ENCODE measurements around the gene ISOC2. TPM values are rescaled to one million over a fixed set of nuclear protein-coding genes. Genes with fewer than 3 reads are reported as not detected.
A peak's percentile ranks its signal among the peaks of the same experiment; 100 is the strongest.

Gene ISOC2
- total RNA-seq, 4 donors from 2014 or later, result 71.1 to 142 (median 97.6) TPM

DNA sequence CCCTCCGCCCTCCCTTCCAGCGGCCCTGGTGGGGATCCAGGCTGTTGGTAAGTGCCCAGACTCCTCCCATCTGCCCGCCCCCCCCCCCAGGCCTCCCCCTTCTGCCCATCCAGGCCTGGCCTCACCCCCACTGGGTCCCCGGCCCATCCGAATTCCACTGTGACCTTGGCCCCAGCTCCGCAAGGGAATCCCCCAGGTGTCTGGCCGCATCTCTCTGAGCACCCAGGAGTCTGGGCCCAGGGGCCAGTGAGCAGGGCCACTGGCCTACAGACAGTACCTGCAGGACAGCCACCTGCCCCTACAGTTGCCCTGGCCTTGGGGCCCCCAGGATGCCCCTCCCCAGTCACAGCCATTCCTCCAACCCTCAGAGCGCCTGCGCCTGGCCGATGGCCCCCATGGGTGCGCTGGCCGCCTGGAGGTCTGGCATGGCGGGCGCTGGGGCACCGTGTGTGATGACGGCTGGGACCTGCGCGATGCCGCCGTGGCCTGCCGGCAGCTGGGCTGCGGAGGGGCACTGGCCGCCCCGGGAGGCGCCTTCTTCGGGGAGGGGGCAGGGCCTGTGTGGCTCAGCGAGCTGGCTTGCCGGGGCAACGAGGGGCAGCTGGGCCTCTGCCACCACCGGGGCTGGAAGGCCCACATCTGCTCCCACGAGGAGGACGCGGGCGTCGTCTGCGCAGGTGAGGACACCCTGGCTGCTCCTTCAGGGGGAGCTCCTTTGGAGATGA, 27.7 kb upstream of the ISOC2 start:
- intact Hi-C loops (cut with DNase I; ENCODE audit: low total_unique reads), result no loop called here
- TF ChIP-seq EP300 (IDR thresholded peaks at IDR 0.05; ENCODE audit: low read depth) (no peak), POLR2AphosphoS5 (IDR thresholded peaks at IDR 0.05) (no peak), POLR2A (IDR thresholded peaks at IDR 0.05) (no peak)
- TF ChIP-seq, protein P1, sequence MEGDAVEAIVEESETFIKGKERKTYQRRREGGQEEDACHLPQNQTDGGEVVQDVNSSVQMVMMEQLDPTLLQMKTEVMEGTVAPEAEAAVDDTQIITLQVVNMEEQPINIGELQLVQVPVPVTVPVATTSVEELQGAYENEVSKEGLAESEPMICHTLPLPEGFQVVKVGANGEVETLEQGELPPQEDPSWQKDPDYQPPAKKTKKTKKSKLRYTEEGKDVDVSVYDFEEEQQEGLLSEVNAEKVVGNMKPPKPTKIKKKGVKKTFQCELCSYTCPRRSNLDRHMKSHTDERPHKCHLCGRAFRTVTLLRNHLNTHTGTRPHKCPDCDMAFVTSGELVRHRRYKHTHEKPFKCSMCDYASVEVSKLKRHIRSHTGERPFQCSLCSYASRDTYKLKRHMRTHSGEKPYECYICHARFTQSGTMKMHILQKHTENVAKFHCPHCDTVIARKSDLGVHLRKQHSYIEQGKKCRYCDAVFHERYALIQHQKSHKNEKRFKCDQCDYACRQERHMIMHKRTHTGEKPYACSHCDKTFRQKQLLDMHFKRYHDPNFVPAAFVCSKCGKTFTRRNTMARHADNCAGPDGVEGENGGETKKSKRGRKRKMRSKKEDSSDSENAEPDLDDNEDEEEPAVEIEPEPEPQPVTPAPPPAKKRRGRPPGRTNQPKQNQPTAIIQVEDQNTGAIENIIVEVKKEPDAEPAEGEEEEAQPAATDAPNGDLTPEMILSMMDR (IDR thresholded peaks at IDR 0.05), result no peak
- Histone ChIP-seq H3K4me1 (peaks cover 35 to 57% (median 43%) of the 10 kb centered on the region in 4 donors), H3K9me3 (no peaks in the 10 kb centered on the region), H3K27ac (peak overlapping the region; percentile 64 to 94 (median 88)), H3K36me3 (no peaks in the 10 kb centered on the region), H3K4me3 (peak overlapping the region in 2 of 4 donors; percentile 0 to 16), H3K27me3 (peaks cover 28% of the 10 kb centered on the region)
- DNase-seq, result no peak
- in situ Hi-C loops (cut with MboI; ENCODE audit: low pct_ligation_motif_present in 1 of 4, low pct_unique_long_range_greater_than_20kb in 1 of 4, low sequenced_read_pairs in 3 of 4), result no loop called here
- 66% methylated on average over 33 of the region's 36 CpGs; no CpG with 5 or more reads in 1 of the 2 donors for WGBS, 2 donors (ENCODE audit: low coverage in 1 of 2)

DNA sequence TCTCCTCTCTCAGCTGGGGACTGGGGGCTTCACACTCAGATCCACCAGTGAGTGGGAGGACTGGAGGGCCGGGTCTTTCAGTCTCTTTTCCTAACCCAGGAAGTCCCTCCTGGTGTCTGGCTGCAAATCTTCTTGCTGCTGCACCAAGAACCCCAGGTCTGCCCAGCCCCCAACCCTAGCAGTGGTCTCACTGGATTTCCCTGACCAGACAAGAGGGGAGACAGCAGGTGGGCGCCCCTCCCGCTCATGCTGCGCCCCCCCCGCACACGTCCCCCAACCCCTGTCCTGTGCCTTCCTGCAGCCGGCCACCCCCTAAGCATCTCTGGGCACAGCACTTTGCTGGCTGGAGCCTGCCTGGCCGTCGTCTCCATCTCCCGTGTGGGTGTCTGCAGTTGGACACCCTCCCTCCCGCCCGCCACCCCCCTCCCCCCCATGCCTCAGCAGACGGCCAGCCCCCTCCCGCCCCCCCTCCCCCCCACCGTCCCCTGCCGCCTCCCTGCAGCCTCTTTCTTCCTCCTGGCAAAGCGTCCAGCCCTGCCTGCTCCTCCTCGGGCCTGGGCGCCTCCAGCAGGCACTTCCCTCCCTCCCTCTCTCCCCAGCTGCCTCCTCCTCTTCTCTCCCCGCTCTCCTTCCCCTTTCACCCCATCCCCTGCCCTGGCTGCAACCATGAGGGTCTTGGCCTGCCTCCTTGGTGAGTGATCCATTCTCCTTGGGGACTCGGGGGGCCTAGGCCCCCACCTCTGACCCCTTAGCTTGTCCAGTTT, 26.7 kb upstream of the ISOC2 start, which contains the start of gene SSC5D:
Gene SSC5D (plus strand): TSS at position 513 of the 764 bp plus-strand sequence. CDS start 154 bp downstream, at position 667.
- WGBS, 2 donors (ENCODE audit: low coverage in 1 of 2), result 20 to 43% methylated on average over 1 to 16 of the region's 21 CpGs
- intact Hi-C loops (cut with DNase I; ENCODE audit: low total_unique reads), result no loop called here
- no peaks in the 10 kb centered on the region for H3K36me3 ChIP-seq
- H3K27me3 ChIP-seq, result peaks cover 22% of the 10 kb centered on the region
- in situ Hi-C loops (cut with MboI; ENCODE audit: low pct_ligation_motif_present in 1 of 4, low pct_unique_long_range_greater_than_20kb in 1 of 4, low sequenced_read_pairs in 3 of 4), result no loop called here
- H3K4me1 ChIP-seq, result peaks cover 36 to 60% (median 47%) of the 10 kb centered on the region in 4 donors
- H3K9me3 ChIP-seq, result no peaks in the 10 kb centered on the region
- H3K4me3 ChIP-seq, result peak within 1 kb of the TSS in 3 of 4 donors; percentile 0 to 22 (median 16)
- peak within 1 kb of the TSS; percentile 82 to 94 (median 88) for H3K27ac ChIP-seq
- TF ChIP-seq POLR2AphosphoS5 (IDR thresholded peaks at IDR 0.05), result no peak
- TF ChIP-seq POLR2A (IDR thresholded peaks at IDR 0.05), result no peak
- TF ChIP-seq, protein P1 (IDR thresholded peaks at IDR 0.05), result no peak
- TF ChIP-seq EP300 (IDR thresholded peaks at IDR 0.05; ENCODE audit: low read depth), result no peak
- no peak for DNase-seq

DNA sequence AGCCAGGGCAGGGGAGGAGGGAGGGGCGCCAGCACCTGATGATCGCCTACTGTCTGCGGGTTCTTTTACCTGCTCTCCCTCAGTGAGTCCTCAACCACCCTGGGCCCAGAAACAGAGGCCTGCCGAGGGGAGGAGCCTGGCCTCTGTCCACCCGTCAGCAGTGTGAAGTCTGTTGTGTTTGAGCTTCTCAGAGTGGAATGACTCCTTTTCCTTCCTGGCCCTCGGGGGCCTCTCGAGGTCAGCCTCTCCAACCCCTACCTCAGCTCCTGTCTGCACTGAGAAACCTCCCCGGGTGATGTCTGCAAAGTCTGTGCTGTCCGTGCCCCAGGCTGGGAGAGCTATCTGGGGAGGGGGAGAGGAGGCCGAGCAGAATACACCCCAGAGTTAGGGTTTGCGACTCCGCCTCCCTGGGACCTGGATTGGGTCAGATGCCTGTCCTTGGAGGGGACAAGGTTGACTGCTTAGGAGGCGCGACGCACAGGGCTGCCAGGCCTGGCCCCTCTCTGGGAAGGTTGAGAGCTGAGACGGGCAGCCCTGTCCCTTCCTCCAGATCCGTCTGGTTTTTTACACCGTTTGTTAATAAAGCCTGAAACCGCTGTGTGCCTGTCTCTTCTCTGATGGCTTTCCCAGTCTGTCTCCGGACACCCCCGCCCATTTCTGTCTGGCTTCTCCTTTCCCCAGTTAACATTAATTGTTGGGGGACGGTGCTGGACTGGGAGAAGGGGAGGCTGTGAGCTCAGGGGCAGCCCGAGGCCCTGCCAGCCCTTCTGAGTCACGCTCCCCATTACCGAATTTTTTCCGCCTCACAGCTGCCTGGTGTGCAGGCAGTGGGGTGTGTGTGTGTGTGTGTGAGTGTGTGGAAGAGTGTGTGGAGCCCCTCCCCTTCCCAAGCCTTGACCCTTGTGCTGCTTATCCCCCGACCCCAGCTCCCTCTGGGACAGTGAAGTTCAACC, 25.8 kb upstream of the ISOC2 start:
- TF ChIP-seq POLR2A (IDR thresholded peaks at IDR 0.05), result no peak
- TF ChIP-seq, protein P1 (IDR thresholded peaks at IDR 0.05), result no peak
- TF ChIP-seq POLR2AphosphoS5 (IDR thresholded peaks at IDR 0.05), result peak; percentile 17 to 52 (median 39)
- Histone ChIP-seq H3K9me3 (no peaks in the 10 kb centered on the region), H3K4me1 (peaks cover 36 to 57% (median 47%) of the 10 kb centered on the region in 4 donors), H3K27me3 (peaks cover 18% of the 10 kb centered on the region), H3K27ac (peak overlapping the region; percentile 82 to 94 (median 88)), H3K4me3 (no peak overlapping the region), H3K36me3 (no peaks in the 10 kb centered on the region)
- intact Hi-C loops (cut with DNase I; ENCODE audit: low total_unique reads) (no loop called here), in situ Hi-C loops (cut with MboI; ENCODE audit: low pct_ligation_motif_present in 1 of 4, low pct_unique_long_range_greater_than_20kb in 1 of 4, low sequenced_read_pairs in 3 of 4) (no loop called here)
- DNase-seq, result peak; percentile 60
- 32 to 35% methylated on average over 10 to 27 of the region's 27 CpGs for WGBS, 2 donors (ENCODE audit: low coverage in 1 of 2)

Measured in transverse colon (tissue), 4 donors.